IMR-90 (cell line): Measurements from ENCODE around the gene SCAF4. TPM values are rescaled to one million over a fixed set of nuclear protein-coding genes. Genes with fewer than 3 reads are reported as not detected.

Experiments used
- ATAC-seq: fragments of 200-7000 bp; cut with Tn5 transposase; 2 replicates; pipeline ENCODE4 v1.9.1; 2020; ENCODE audit warnings: low read depth, mild to moderate bottlenecking, moderate library complexity
- BruUV-seq: library from RNA; stranded (reverse); fragments of 400-500 nt; replicated peaks from 2 replicates; lab custom pipeline; 2021; lab: Mats Ljungman, UMichigan
- CTCF ChIA-PET: fragments of 300-600 bp; formaldehyde crosslinking; extraction: SDS; loops from one replicate; lab custom pipeline; 2021; ENCODE audit warnings: antibody characterized with exemption; lab: Yijun Ruan, JAX
- POLR2A ChIA-PET: fragments of 300-600 bp; sonication (Branson Sonifier 250); formaldehyde crosslinking; loops from one replicate; lab custom pipeline; 2022; ENCODE audit warnings: antibody characterized with exemption; ENCODE audit not compliant: unreplicated experiment; lab: Charles Lee
- DNase-seq: peaks from one replicate; pipeline ENCODE4 v3.0.0; 2013
- H2AFZ ChIP-seq: replicated peaks from 2 replicates; pipeline ENCODE3; 2013; ENCODE audit warnings: low read length, mild to moderate bottlenecking; ENCODE audit not compliant: poor library complexity
- H2AK5ac ChIP-seq: 2 replicates; pipeline ENCODE4 v1.6.1; 2013; ENCODE audit warnings: low read depth, low read length, inconsistent platforms
- H2AK9ac ChIP-seq: replicated peaks from 2 replicates; pipeline ENCODE3; 2013; ENCODE audit warnings: mild to moderate bottlenecking, low read depth, low read length, moderate library complexity; ENCODE audit not compliant: poor library complexity
- H2BK120ac ChIP-seq: 2 replicates; pipeline ENCODE4 v1.6.1; 2013; ENCODE audit warnings: low read depth, low read length, inconsistent platforms
- H2BK15ac ChIP-seq: 3 replicates; pipeline ENCODE4 v1.6.1; 2013; ENCODE audit warnings: low read depth, low read length, inconsistent platforms
- H2BK20ac ChIP-seq: 2 replicates; pipeline ENCODE4 v1.6.1; 2013; ENCODE audit warnings: low read depth, mild to moderate bottlenecking, inconsistent platforms, low read length, moderate library complexity
- H2BK5ac ChIP-seq: 2 replicates; pipeline ENCODE4 v1.6.1; 2013; ENCODE audit warnings: mild to moderate bottlenecking, low read depth, low read length, inconsistent platforms; ENCODE audit not compliant: poor library complexity, severe bottlenecking
- H3K14ac ChIP-seq: replicated peaks from 2 replicates; pipeline ENCODE4 v1.6.1; 2013; ENCODE audit warnings: low read depth, low read length, inconsistent platforms
- H3K18ac ChIP-seq: 2 replicates; pipeline ENCODE4 v1.6.1; 2013; ENCODE audit warnings: low read depth, low read length, control low read depth
- H3K23ac ChIP-seq: 2 replicates; pipeline ENCODE4 v1.6.1; 2013; ENCODE audit warnings: low read depth, low read length, inconsistent platforms
- H3K27ac ChIP-seq: 2 replicates; pipeline ENCODE4 v1.5.1; 2013; ENCODE audit warnings: mild to moderate bottlenecking, control low read depth, low read length; ENCODE audit not compliant: insufficient read depth
- H3K27me3 ChIP-seq: 2 replicates; pipeline ENCODE4 v1.6.1; 2013; ENCODE audit warnings: low read length; ENCODE audit not compliant: control insufficient read depth, insufficient read depth
- H3K36me3 ChIP-seq: 2 replicates; pipeline ENCODE4 v1.6.1; 2013; ENCODE audit warnings: low read length, mixed read lengths; ENCODE audit not compliant: control insufficient read depth, insufficient read depth
- H3K4ac ChIP-seq: 2 replicates; pipeline ENCODE4 v1.6.1; 2013; ENCODE audit warnings: low read depth, low read length, inconsistent platforms
- H3K4me1 ChIP-seq: 2 replicates; pipeline ENCODE4 v1.6.1; 2013; ENCODE audit warnings: low read length, mixed read lengths; ENCODE audit not compliant: control insufficient read depth, insufficient read depth
- H3K4me2 ChIP-seq: 2 replicates; pipeline ENCODE4 v1.6.1; 2013; ENCODE audit warnings: low read depth, mild to moderate bottlenecking, control low read depth, low read length, moderate library complexity
- H3K4me3 ChIP-seq: 2 replicates; pipeline ENCODE4 v1.5.1; 2013; ENCODE audit warnings: low read depth, mild to moderate bottlenecking, control low read depth, low read length, moderate library complexity; ENCODE audit not compliant: insufficient read depth
- H3K56ac ChIP-seq: 2 replicates; pipeline ENCODE4 v1.6.1; 2013; ENCODE audit warnings: low read length, inconsistent platforms; ENCODE audit not compliant: insufficient read depth; ENCODE audit errors: extremely low read depth
- H3K79me1 ChIP-seq, 2 experiments: 2 replicates each; pipeline ENCODE4 v1.6.1; 2013; ENCODE audit warnings: low read length in 2 of 2, inconsistent platforms in 1 of 2, low read depth in 1 of 2
- H3K9ac ChIP-seq: 2 replicates; pipeline ENCODE4 v1.6.1; 2013; ENCODE audit warnings: low read depth, low read length, control low read depth
- H3K9me1 ChIP-seq: 2 replicates; pipeline ENCODE4 v1.6.1; 2013; ENCODE audit warnings: low read length, inconsistent platforms; ENCODE audit not compliant: insufficient read depth
- H3K9me3 ChIP-seq: 2 replicates; pipeline ENCODE4 v1.6.1; 2013; ENCODE audit warnings: low read length; ENCODE audit not compliant: control insufficient read depth, insufficient read depth
- H4K20me1 ChIP-seq: 2 replicates; pipeline ENCODE4 v1.6.1; 2013; ENCODE audit warnings: low read length, inconsistent platforms; ENCODE audit not compliant: insufficient read depth
- H4K5ac ChIP-seq: 2 replicates; pipeline ENCODE4 v1.6.1; 2013; ENCODE audit warnings: mild to moderate bottlenecking, low read depth, low read length, control low read depth
- H4K8ac ChIP-seq, 2 experiments: 2 replicates each; pipeline ENCODE4 v1.6.1; 2013; ENCODE audit warnings: low read depth in 2 of 2, low read length in 2 of 2, control low read depth in 1 of 2, inconsistent platforms in 1 of 2
- H4K91ac ChIP-seq: 2 replicates; pipeline ENCODE4 v1.6.1; 2013; ENCODE audit warnings: low read depth, low read length, inconsistent platforms; ENCODE audit not compliant: insufficient read depth
- FOS ChIP-seq: fragments of 150-350 bp; IDR thresholded peaks from 2 replicates; pipeline ENCODE4 v1.6.1; 2016; ENCODE audit warnings: low read depth, low read length
- NFE2L2 ChIP-seq: fragments of 150-350 bp; IDR thresholded peaks from 2 replicates; pipeline ENCODE4 v1.6.1; 2016; ENCODE audit warnings: low read depth, mild to moderate bottlenecking, low read length
- WGBS, 2 experiments: methylation state at CpG; one replicate each; pipeline versions ENCODE4 v1.1.5 to v1.1.7; 2013; ENCODE audit warnings: missing lambda C conversion rate in 2 of 2; ENCODE audit not compliant: insufficient read length in 1 of 2; ENCODE audit errors: extremely low coverage in 2 of 2; 5-methylcytosine and 5-hydroxymethylcytosine counted together
- dilution Hi-C: fragments of 300-500 bp; cut with HindIII; formaldehyde crosslinking; loops from one replicate; pipeline ENCODE4 v1.14.3; 2018; ENCODE audit warnings: low sequenced_read_pairs; ENCODE audit not compliant: unreplicated experiment
- in situ Hi-C: fragments of 300-500 bp; cut with MboI; formaldehyde crosslinking; loops from 3 replicates; pipeline ENCODE4 v1.14.3; 2019; ENCODE audit warnings: low sequenced_read_pairs, inconsistent platforms, mixed read lengths
- intact Hi-C: fragments of 100-400 bp; cut with micrococcal nuclease; formaldehyde crosslinking; loops from 2 replicates; pipeline ENCODE4 v1.10.0; 2022
- polyA plus RNA-seq, 3 experiments: library from polyadenylated mRNA; depleted of rRNA; stranded (reverse); fragments of >200 nt; gene quantifications; 2 replicates each; pipeline ENCODE4 v1.2.3, GENCODE V29; 2012; ENCODE audit warnings: low replicate concordance in 1 of 3
- total RNA-seq: library from RNA; depleted of rRNA; stranded (reverse); fragments of >200 nt; gene quantifications from 2 replicates; pipeline ENCODE4 v1.2.3, GENCODE V29; 2012
- TF ChIP-seq, protein P1 (sequence below): fragments of 150-350 bp; IDR thresholded peaks from 2 replicates; pipeline ENCODE4 v1.6.1; 2017; ENCODE audit warnings: mild to moderate bottlenecking, antibody characterized with exemption, low read length, low read depth

Gene SCAF4
- total and polyA plus RNA-seq, 2 of the 4 experiments (the other 2 are of a cell fraction), result 2.7 to 12.1 TPM

DNA sequence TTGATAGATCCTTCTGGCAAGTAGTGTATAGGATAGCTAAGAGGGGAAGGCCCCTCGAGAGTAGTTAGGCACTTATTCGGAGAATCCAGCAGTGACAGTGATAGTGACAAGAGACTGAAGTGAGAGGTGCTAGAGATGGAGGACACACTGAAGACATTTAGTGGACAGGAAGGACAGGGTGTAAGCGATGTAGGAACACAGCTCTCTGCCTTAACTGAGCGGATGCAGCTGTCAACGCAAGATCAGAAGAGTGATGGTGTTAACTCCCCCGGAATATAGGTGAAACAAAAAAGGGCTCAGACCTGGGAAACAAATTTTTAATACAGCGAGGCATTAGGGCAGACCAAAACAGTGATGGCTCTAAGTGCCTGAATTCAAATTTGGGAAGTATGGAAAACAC lies 56.6 kb downstream of the SCAF4 start:
- Histone ChIP-seq H3K4me2 (no peak overlapping the region), H3K9me3 (no peaks in the 10 kb centered on the region), H3K14ac (no peak overlapping the region), H3K9me1 (no peaks in the 10 kb centered on the region; the same call in 1 of the 2 replicates), H4K20me1 (no peaks in the 10 kb centered on the region; the same call in 1 of the 2 replicates), H3K27ac (no peak overlapping the region), H2BK20ac (no peak overlapping the region), H2AK9ac (no peak overlapping the region), H3K27me3 (no peaks in the 10 kb centered on the region), H3K4me3 (no peak overlapping the region), H3K36me3 (peaks cover 11% of the 10 kb centered on the region), H2BK15ac (no peak overlapping the region), H2BK120ac (no peak overlapping the region), H2AK5ac (no peak overlapping the region), H2AFZ (no peak overlapping the region), H4K8ac (no peak overlapping the region), H3K56ac (no peak overlapping the region), H3K79me1 (peaks cover 7 to 29% of the 10 kb centered on the region in 2 experiments; a peak in 3 of 4 replicates), H3K4ac (no peak overlapping the region), H4K91ac (no peak overlapping the region), H3K18ac (no peak overlapping the region), H3K23ac (no peak overlapping the region), H3K4me1 (no peaks in the 10 kb centered on the region), H3K9ac (no peak overlapping the region), H4K5ac (no peak overlapping the region), H2BK5ac (no peak overlapping the region)
- DNase-seq (no peak), ATAC-seq (no peak)
- in situ Hi-C loops, result no loop called here
- TF ChIP-seq, protein P1, sequence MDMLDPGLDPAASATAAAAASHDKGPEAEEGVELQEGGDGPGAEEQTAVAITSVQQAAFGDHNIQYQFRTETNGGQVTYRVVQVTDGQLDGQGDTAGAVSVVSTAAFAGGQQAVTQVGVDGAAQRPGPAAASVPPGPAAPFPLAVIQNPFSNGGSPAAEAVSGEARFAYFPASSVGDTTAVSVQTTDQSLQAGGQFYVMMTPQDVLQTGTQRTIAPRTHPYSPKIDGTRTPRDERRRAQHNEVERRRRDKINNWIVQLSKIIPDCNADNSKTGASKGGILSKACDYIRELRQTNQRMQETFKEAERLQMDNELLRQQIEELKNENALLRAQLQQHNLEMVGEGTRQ, result no peak
- TF ChIP-seq NFE2L2, result no peak
- TF ChIP-seq FOS, result no peak
- intact Hi-C loops, result no loop called here
- WGBS, 2 experiments, result 23% methylated on average over 3 of the region's 7 CpGs; no CpG with 5 or more reads in 1 of the 2 experiments
- POLR2A ChIA-PET, result interaction anchor here (0.6 kb wide), 1 partner anchor 303 kb away, joined by 3 read pairs; no protein-coding TSS in a partner anchor
- no TSS peak for BruUV-seq
- CTCF ChIA-PET, result no interaction called here
- dilution Hi-C loops, result no loop called here
